DMS114 treated with DMSO at 0.1 percent for 48 hours (cell line): ENCODE results near the gene MYCBPAP.

Experiments
- DNase-seq: peaks from one replicate; lab custom pipeline; 2025; ENCODE audit not compliant: unreplicated experiment; lab: John Stamatoyannopoulos, UW

Gene MYCBPAP

GRCh38 chr17:50517011-50517410 is 8.8 kb downstream of the MYCBPAP start:
- DNase-seq, result no peak

- no peak for DNase-seq
These were observed 9.5 kb downstream of the MYCBPAP start for GRCh38 chr17:50517504-50518383.

- DNase-seq, result no peak
These were observed 10.3 kb downstream of the MYCBPAP start for GRCh38 chr17:50518384-50519023.

- no peak for DNase-seq
These were observed 11.0 kb downstream of the MYCBPAP start for GRCh38 chr17:50519141-50519834.

GRCh38 chr17:50520483-50520882 is 12.2 kb downstream of the MYCBPAP start:
- no peak for DNase-seq

- no peak for DNase-seq
These were observed 13.3 kb downstream of the MYCBPAP start for GRCh38 chr17:50521514-50521913.

- no peak for DNase-seq
These were observed 14.5 kb downstream of the MYCBPAP start for GRCh38 chr17:50522766-50523165.

GRCh38 chr17:50523208-50523607 is 15.0 kb downstream of the MYCBPAP start:
- no peak for DNase-seq

- DNase-seq, result no peak
These were observed 16.6 kb downstream of the MYCBPAP start for GRCh38 chr17:50524838-50525237.

- no peak for DNase-seq
These were observed 19.0 kb downstream of the MYCBPAP start for GRCh38 chr17:50527155-50527762.

- no peak for DNase-seq
These were observed 19.8 kb downstream of the MYCBPAP start for GRCh38 chr17:50527949-50528474.

GRCh38 chr17:50529849-50530248 is 21.6 kb downstream of the MYCBPAP start:
- no peak for DNase-seq

GRCh38 chr17:50531428-50532025 is 23.3 kb downstream of the MYCBPAP start:
- no peak for DNase-seq

GRCh38 chr17:50532452-50533024 is 24.3 kb downstream of the MYCBPAP start, which contains the start of gene EPN3:
Gene EPN3 (plus strand): TSS chr17:50532735. CDS start chr17:50536557, 3,822 bp downstream.
- DNase-seq, result no peak

- no peak for DNase-seq
These were observed 24.9 kb downstream of the MYCBPAP start for GRCh38 chr17:50533185-50533584.

- no peak for DNase-seq
These were observed 25.5 kb downstream of the MYCBPAP start for GRCh38 chr17:50533720-50534148.

- no peak for DNase-seq
These were observed 26.2 kb downstream of the MYCBPAP start for GRCh38 chr17:50534222-50534978.

- no peak for DNase-seq
These were observed 26.7 kb downstream of the MYCBPAP start for GRCh38 chr17:50534979-50535326.

GRCh38 chr17:50535407-50535806 is 27.2 kb downstream of the MYCBPAP start:
- DNase-seq, result no peak
